Thyroid gland (tissue), 4 donors: ENCODE data around the gene ATXN1.

ENCODE experiments used
- POLR2A ChIP-seq, 2 donors: fragments of 450-650 bp; IDR thresholded peaks; one replicate each; pipeline ENCODE4 v1.6.1; 2017; ENCODE audit warnings: antibody characterized with exemption in 2 of 2, mild to moderate bottlenecking in 2 of 2, moderate library complexity in 1 of 2
- TF ChIP-seq, protein P1 (sequence below), 6 experiments: fragments of 200-600 bp in 3 of 6; fragments of 450-650 bp in 3 of 6; sonication (generic) in 3 of 6; IDR thresholded peaks; one replicate each; pipeline ENCODE4 v1.5.1; 2016 to 2019; ENCODE audit warnings: antibody characterized with exemption in 6 of 6, mild to moderate bottlenecking in 2 of 6, inconsistent platforms in 1 of 6, moderate library complexity in 1 of 6

DNA sequence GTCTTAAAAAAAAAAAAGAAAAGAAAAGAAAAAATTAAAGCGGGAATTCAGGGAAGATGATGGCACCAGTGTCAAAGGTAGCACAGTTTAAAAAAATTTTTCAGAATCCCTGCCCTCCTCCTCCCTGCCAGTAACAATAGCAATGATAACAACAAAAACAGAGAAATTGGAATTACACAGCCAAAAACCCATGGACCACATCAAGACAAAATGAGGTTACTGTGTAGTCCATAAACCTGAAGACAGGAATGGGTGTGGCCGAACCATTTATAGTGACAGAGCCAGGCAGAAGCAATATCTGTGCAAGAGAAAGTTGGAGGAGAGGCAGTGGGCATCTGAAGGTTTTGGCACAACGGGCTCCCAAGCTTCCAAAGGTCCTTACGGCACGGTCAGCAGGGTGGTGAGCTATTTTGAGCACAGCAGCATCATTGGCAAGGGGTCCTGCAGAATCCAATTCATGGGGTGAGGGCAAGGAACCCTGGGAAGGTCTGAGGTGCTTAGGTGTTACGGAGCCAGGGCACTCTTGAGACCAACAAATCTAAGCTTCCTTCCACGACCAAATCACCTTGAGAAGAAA, 320.5 kb downstream of the ATXN1 start:
- TF ChIP-seq, protein P1, sequence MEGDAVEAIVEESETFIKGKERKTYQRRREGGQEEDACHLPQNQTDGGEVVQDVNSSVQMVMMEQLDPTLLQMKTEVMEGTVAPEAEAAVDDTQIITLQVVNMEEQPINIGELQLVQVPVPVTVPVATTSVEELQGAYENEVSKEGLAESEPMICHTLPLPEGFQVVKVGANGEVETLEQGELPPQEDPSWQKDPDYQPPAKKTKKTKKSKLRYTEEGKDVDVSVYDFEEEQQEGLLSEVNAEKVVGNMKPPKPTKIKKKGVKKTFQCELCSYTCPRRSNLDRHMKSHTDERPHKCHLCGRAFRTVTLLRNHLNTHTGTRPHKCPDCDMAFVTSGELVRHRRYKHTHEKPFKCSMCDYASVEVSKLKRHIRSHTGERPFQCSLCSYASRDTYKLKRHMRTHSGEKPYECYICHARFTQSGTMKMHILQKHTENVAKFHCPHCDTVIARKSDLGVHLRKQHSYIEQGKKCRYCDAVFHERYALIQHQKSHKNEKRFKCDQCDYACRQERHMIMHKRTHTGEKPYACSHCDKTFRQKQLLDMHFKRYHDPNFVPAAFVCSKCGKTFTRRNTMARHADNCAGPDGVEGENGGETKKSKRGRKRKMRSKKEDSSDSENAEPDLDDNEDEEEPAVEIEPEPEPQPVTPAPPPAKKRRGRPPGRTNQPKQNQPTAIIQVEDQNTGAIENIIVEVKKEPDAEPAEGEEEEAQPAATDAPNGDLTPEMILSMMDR (IDR thresholded peaks at IDR 0.05): no peak
- TF ChIP-seq POLR2A (IDR thresholded peaks at IDR 0.05): no peak
